GM04504 (cell line): Measurements from ENCODE around the gene AKAP9.
A peak's percentile ranks its signal among the peaks of the same experiment; 100 is the strongest.
"Not testable (repeated sequence)": the region's sequence is repeated elsewhere in the genome, so short reads cannot be mapped to it uniquely, and the experiment has no call there.

Experiments
- DNase-seq: peaks from one replicate; pipeline ENCODE4 v3.0.0-alpha.2; 2012; ENCODE audit warnings: low read depth

The AKAP9 gene

DNA sequence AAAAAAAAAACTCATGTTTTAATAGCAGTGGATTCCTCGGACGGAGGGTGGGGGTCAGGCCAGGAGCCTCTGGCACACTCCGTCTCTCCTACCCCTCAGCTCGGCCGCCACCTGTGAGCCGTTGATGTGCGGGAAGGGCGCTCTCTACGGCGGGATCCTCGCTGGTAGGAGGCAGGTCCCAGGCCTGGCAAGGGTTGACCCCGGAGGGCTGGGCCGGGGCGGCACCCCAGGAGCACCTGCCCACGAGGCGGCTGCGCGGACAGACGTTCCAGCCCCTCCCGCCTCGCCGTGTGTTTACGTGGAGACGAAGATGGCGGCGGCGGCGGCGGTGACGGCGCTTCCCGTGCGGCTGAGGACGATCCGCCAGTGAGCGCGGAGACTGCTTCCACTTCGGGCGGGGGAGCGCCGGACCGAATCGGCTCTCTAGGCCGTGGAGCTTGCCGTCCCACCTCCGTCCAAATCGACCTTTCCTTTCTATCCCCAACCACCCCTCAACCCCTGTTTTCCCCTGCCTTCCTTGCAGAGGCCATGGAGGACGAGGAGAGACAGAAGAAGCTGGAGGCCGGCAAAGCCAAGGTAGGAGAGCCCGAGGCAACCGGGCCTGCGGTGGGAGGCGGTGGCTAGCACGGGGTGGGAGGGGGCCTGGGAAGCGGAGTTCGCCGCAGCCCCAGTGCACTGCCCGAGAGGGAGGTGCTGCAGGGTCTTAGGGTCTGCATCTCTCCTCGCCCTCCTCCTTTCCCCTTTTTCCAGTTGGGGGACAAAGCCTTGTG, at the start of gene AKAP9:
AKAP9 (plus strand) TSS at position 291 of the 770 bp plus-strand sequence; CDS start at position 529, 238 bp downstream.
- DNase-seq = peak; percentile 48

DNA sequence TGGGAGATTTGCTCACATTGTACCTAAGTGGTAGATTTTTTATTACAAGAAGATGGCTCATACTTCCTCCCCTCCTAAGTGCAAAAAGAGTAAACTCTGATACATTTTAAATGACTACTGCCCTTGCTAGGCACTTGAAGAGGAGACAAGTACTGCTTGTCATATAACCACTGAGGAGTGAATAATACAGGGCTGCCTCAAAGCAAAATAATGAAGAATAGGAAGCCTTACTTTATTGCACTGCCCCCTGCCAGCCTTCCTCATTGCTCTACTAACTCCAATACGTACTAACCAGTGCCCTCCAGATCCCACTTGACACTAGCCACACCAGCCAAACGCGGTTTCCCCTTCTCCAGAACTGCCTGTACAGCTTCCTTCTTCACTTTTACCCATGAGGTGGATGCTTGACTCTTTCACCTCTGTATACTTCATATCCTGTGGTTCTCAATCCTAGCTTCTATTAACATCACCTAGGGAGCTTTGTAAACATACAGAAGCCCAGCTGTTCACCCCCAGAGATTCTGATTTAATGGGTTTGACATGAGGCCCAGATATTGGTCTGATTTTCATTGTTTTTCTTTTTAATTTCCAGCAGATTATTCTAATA, 48.5 kb upstream of the AKAP9 start:
- no peak for DNase-seq

DNA sequence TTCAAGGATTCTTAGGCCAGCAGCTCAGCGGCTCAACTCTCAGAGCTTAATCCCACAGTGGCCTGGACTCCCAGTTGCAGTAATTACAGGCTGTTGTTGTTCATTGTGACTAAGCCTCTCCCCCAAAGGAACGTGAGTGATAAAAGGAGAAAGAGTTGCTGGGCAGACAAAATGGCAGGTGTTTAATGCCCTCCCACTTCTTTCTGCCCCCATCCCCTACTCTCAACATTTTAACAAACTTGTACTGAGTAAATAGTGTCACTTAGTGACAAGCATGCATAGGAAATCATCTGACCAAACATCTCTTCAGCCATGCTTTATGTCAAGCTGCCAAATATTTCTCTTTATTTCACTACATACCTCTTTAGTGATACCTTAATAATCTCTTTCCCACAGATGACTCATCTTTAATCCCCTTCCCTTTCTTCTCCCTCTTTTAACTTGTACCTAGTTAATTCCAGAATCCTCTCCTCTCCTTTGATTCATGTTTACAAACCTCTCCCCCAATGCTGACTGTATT, 47.8 kb upstream of the AKAP9 start:
- no peak for DNase-seq

DNA sequence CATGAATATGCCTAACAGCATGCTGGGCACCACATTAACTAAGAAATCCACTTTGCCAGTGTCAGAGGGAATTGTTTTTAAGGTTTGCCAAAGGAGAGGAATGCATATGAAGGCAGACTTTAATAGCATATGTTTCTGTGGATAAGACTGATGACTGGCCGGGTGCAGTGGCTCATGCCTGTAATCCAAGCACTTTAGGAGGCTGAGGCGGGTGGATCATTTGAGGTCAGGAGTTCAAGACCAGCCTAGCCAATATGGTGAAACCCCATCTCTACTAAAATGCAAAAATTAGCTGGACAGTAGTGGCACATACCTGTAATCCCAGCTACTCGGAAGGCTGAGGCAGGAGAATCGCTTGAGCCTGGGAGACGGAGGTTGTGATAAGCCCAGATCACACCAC, 47.0 kb upstream of the AKAP9 start:
- DNase-seq = not testable (repeated sequence)

DNA sequence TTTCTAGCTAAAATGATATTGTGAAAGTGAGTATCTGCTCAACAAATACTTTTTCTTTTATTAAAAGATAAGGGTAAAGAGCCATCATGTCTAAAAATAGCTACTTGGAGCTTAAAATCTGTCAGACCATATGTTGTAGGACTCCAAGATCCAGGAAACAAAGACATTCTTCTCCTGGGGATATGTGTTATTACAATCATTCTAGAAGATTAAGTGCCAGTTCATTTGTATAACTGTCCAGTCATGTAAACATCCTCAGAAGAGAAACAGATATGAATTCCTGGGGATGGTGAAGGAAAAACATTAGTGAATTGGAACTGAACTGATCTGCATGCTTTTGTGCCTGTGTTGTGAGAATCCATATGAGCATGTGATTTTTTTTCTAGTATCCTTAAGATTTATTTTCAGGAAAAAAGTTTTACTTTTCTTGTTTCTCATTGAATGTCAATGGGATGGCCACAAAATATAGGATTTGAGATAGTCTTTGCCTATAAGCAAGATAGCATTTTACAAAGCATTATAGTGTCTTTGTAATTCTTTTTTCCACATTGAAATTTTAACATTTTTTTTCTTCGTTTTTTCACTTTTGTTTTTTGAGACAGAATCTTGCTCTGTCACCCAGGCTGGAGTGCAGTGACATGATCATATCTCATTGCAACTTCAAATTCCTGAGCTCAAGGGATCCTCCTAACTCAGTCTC, 45.7 kb upstream of the AKAP9 start:
- DNase-seq = no peak

DNA sequence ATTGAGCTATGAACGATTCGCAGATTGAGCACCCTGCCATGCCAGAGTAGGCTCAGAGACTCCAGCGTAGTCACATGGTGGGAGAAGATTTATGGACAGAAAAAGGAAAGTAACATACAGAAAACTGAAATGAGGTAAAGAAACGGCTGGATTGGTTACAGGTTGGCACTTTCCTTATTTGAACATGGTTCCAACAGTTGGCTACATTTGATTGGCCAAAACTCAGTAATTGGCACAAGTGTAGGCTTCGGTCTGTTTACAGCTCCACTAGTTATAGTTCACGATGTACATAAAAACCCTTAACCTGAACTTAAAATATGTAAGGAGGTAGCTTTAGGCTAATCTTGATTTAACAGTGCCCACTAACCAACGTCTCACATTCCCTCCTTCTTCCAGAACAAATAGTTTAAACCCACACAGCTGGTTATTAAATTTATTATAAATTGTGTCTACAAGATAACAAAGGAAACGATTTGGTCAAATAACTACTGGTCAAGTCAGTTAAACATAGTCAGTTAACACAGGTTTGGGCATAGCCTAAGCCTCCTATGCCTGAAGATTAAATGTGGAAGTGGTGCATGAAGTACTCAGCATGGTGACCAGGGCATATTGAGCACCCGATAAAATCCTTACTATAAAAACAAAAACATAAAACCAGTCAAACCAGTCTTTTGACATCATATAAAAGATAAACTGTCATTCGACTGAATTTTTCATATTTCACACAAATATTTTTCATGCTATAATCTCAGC, 42.2 kb upstream of the AKAP9 start:
- no peak for DNase-seq

DNA sequence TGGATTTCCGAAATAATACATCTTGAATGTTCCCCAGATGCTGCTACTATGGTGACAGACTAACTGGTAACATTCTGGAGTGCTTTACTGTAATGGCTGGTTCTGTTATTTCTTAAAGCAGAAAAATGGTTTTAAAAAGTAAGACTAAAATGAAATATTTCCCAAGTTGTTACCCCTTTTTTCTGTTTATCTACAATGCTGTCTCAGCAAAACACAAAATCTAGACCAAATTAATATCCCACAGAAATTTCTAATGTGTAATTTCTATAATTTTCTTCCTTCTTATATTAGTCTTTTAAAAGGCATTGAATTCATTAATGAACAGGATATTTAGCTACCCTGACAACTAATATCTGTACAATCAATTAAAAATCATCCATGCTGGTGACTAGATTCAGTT, 41.1 kb upstream of the AKAP9 start:
- no peak for DNase-seq

DNA sequence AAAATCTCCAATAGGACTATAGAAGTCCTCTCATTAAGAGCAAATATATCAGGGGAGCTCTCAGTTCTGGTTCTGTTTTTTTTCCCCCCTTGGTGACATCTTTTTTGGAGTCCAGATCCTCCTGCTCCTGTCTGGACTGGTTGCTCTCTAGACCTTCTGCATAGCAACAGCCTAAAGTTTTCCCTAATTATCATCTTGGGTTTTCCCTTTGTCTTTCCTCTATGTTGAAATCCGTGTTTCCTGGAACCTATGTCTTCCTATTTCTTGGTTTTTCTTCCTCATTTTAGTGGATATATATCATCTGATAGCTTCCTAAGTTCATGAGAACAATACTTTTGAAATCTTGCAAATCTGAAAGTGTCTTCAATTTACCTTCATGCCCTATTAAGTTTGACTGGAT, 30.5 kb upstream of the AKAP9 start:
- no peak for DNase-seq

DNA sequence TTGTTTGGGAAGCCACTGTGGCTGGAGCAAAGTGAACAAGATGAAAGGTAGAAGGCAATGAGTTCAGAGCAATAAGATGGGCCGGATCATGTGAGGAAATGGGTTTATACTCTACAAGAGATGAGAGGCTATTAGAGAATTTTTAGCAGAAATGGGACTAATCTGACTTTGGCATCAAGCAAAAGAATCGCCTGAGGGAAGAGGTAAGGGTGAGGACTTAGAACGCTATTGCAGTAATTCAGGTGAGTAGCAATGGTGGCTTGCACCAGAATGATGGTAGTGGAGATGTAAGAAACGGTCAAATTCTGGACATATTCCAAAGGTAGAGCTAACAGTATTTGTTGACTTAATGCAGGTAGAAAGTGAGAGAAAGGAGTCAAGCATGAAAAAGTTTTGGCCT, 29.5 kb upstream of the AKAP9 start:
- DNase-seq = no peak

DNA sequence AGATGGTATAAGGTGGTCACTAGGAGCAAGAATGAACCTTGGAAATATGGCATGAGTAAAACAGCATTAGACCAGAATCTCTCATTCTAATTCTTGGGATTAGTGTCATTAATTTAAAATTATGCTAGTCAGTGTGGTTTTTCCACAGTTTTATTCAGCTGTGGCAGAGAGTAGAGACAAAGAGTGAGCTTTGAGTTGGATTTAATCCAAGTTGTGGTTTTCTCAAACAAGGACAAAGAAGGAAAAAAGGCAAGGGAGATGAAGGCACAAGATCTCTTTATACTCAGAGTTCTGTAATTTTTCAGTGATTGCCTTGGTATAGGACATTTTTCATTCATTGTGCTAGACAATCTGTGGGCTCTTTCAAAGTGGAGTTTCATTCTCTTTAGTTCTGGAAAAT, 28.2 kb upstream of the AKAP9 start:
- no peak for DNase-seq

DNA sequence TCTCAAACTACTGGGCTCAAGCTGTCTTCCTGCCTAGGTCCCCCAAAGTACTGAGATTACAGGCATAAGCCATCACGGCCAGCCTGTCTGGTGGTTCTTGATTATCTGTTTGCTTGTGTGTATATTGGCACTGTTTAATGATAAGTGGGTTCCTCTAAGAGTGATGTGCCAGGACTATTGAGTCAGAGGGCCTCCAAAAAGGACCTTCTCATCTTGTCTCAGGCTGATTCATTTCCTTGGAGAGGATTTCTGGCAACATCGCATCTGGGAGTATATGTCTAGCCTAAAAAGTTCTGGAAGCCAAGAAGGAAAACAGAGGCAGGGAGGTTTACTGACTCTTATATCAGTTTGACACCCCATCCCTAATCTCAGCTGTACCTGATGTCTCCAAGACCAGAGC, 27.1 kb upstream of the AKAP9 start:
- DNase-seq = no peak

DNA sequence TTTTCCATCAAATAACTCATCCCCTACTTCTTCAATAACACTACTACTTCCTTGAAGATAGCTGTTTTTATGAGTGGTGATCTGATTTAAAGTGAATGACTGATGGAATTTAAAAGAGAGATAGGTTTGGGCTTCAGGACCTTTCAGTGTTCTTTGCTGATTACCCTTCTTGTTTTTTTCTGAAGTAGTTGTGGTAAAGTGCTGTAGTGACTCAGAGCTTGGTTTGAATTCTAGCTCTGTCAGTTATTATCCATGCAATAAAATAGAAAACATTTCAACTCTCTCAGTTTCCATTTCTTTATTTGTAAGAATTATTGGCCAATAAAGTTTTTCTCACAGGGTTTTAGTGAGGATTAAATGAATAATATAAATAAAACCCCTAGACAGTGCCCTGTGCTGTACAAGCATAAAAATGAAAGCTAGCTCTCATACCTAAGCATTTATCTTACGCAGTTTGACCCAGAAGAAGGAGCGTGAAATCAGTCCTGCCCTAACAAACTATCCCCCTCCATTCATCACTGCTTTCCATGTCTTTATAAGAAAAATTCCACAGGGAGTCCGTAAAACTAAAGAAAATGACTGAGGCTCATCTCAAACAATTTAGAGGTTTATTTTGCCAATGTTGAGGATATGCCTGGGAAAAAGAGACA, 25.1 kb upstream of the AKAP9 start:
- DNase-seq = no peak

DNA sequence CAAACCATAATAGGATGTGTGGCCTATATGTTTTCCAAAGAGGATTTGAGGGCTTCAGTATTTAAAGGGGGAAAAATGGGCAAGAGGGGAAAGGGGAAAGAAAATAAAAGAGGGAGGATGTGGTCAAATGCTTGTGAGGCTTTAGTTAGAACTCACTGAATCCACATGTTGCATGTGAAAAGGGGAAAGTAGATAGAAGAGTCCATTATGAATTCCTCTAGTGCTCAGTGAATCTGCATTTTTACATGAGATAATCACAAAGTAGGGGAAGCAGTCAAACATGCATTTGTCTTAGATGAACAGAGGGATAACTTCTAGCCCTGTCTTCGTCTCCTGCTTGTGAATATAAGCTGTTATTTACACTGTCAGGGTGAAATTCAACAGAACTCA, 24.6 kb upstream of the AKAP9 start:
- no peak for DNase-seq

DNA sequence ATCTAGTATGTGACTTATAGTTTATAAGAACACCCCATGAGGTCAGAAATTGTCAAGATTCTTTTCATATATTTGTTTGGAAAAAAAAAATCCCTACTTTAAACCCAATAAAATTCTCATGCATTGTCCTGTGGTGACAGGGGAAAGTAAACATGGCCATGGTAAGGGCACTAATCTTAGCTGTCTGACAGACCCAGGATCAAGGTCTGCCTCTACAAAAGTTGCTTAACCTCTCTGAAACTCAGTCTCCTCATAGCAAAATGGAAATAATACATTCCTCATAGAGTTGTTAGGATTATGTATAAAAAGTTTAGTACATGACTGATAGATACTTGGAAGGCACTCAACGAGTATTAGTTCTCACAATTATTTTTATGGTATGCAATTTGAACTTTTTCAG, 22.3 kb upstream of the AKAP9 start:
- DNase-seq = no peak

DNA sequence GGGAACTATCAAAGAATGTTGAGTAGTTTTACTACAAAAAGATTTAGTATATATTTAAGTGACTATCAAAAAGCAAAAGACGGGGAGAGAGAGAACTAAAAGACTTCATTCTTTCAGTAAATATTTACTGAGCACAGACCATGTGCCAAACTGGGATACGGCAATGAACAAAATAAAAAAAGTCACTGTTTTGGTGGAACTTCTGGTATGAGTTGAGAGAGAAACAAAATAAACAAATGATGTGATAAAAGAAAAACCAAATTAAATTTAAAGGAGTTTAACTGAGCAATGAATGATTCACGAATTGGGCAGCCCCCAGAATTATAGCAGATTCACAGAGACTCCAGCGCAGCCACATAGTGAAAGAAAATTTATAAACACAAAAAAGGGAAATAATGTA, 17.8 kb upstream of the AKAP9 start:
- DNase-seq = no peak

DNA sequence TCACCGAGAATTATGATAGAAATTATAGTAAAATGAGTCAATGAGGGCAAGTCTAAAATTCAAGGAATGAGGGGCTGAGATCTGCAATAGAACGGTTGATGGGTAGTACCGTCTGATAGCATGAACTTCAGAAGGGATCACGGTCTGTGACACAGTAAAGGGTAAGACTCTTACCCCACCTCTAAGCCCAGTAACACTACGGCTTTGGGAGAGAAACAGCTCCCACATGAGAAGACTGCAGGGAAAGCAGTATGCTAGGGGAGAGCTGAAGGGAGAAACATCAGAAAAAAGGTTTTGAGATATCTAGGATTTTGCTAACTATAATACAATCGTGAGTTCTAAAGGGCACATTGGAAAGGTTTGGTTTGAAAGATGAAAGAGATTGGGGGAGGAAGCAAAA, 12.8 kb upstream of the AKAP9 start:
- no peak for DNase-seq

DNA sequence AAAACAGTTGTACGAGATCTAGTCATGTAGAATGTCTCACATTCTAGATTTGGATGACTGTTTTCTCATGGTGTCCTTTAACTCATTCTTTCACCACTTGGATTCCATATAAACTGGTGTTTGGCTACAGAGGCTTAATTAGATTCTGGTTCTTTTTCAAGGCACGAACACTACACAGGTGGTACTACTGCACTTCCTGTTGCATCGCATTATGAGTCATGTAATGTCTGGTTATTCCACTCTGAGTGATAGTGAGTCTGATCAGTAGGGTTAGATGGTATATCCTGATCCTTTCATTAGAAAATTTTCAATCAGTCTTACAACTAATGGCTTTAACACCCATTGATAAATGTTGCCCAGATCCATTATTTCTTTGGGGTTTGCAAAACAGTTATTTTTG, 11.2 kb upstream of the AKAP9 start:
- DNase-seq = no peak

DNA sequence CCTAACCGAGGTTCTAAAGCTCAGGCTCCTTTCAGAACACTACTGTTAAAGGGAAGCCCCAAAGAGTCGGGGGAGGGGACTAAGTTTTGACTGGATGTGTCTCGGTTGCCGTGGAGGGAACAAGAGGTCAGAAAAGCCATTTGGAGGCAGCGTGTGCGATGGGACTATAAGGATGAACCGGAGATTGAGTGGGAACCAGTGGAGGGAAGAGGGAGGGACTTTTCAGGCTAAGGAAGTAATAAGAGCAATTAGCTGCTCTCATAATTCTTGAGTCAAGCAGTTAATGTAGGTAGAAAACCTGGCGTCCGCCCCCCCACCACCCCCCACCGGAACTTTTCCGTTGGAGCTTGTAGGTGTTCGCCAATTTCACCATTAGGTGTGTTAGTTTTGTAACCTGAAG, 491 bp upstream of the AKAP9 start:
- DNase-seq = no peak

DNA sequence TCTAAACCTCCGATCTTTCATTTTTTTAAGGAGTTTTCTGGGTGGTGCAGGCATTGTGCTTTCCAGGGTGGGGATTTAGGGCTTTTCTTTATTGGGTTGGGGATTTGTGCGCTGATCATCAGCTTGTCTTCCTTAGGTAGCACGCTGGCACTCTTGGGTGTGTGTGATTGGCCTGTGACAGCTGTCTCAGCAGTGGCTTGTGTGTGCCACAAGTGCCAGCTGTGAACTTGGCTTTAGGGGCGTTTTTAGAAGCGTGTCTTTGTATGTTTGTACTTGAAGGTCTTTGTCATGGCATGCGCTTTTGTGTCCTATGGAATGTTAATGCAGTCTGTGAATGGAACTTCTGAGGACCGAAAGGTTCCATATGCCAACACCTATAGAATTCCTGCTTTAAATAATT, 788 bp downstream of the AKAP9 start:
- DNase-seq = no peak

DNA sequence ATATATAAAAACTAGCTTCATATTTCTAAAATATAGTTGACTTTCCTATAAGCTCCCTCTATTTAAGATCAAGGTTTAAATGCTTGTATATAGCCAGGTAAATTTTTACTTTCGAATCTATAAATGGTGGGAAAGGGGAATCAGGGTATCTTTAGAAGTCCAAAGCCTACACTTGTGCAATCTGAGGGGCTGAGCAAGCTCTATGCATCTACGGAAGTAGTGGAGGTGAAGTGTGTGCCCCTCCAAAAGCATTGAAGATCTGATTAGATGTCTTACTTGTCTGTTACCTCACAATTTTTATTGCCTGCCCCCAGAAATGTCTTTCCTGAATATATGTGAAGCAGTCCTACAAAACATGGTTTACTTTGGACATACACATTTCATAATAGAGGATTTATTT, 1.6 kb downstream of the AKAP9 start:
- DNase-seq = no peak

DNA sequence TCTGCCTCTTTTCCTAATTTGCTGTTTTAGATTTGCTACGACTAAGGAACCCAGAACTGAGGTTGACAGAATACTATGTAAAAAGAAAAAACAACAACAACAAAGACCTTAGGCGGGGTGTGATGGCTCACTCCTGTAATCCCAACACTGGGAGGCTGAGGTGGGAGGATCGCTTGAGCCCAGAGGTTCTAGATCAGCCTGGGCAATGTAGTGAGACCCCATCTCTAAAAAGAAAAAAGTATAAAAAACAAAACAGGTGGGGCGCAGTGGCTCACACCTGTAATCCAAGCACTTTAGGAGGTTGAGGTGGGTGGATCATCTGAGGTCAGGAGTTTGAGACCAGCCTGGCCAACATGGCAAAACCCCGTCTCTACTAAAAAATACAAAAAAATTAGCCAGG, 4.3 kb downstream of the AKAP9 start:
- not testable (repeated sequence) for DNase-seq

DNA sequence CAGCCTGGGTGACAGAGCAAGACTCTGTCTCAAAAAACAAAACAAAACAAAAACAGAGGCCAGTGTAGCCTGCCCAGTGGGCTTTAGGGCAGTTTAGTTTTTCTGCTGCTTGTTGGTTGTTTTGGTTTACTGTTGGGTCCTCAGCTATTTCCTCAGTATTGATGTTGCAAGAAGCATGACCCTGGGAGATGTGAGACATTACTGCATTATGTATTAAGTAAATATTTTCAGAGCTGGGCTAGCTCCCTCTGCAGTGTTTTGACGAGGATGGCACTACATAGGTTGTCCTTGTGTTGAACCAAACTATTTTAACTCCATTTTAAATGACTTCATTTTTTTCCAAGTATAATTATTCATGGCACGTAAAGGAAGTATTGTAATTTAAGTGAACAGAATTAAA, 4.8 kb downstream of the AKAP9 start:
- peak; percentile 39 for DNase-seq
